GM23338 (cell line): ENCODE data around the gene ECE1. TPM values are rescaled to one million over a fixed set of nuclear protein-coding genes. Genes with fewer than 3 reads are reported as not detected.

Experiments
- ATAC-seq: fragments of 200-7000 bp; cut with Tn5 transposase; 3 replicates; pipeline ENCODE4 v1.9.1; 2020
- DNase-seq: peaks from one replicate; pipeline ENCODE4 v3.0.0-alpha.2; 2015; ENCODE audit warnings: low spot score
- H2AFZ ChIP-seq: fragments of 200-600 bp; sonication (generic); 2 replicates; pipeline ENCODE4 v1.8.0; 2016; ENCODE audit warnings: antibody characterized with exemption, mild to moderate bottlenecking, moderate library complexity
- H3F3A ChIP-seq: fragments of 200-600 bp; sonication (generic); replicated peaks from 2 replicates; pipeline ENCODE4 v1.8.0; 2017; ENCODE audit warnings: antibody characterized with exemption, mixed run types, low read depth
- H3K27ac ChIP-seq: fragments of 200-600 bp; sonication (generic); 2 replicates; pipeline ENCODE4 v1.6.1; 2016; ENCODE audit warnings: low read depth
- H3K27me3 ChIP-seq: fragments of 200-600 bp; sonication (generic); 2 replicates; pipeline ENCODE4 v1.8.0; 2016; ENCODE audit warnings: mild to moderate bottlenecking, mixed run types, moderate library complexity; ENCODE audit not compliant: insufficient read depth
- H3K36me3 ChIP-seq: fragments of 200-600 bp; sonication (generic); 2 replicates; pipeline ENCODE4 v1.8.0; 2016; ENCODE audit warnings: mild to moderate bottlenecking; ENCODE audit not compliant: insufficient read depth
- H3K4me1 ChIP-seq: fragments of 200-600 bp; sonication (generic); 2 replicates; pipeline ENCODE4 v1.8.0; 2016; ENCODE audit warnings: mild to moderate bottlenecking, moderate library complexity; ENCODE audit not compliant: insufficient read depth
- H3K4me2 ChIP-seq: fragments of 200-600 bp; sonication (generic); 2 replicates; pipeline ENCODE4 v1.7.1; 2017; ENCODE audit warnings: mixed run types
- H3K4me3 ChIP-seq: fragments of 200-600 bp; sonication (generic); 2 replicates; pipeline ENCODE4 v1.6.1; 2016; ENCODE audit warnings: mixed run types
- H3K79me2 ChIP-seq: fragments of 200-600 bp; sonication (generic); replicated peaks from 2 replicates; pipeline ENCODE4 v1.8.0; 2017; ENCODE audit warnings: mild to moderate bottlenecking; ENCODE audit not compliant: insufficient read depth
- H3K9me2 ChIP-seq: fragments of 200-600 bp; sonication (generic); 2 replicates; pipeline ENCODE4 v1.8.0; 2017; ENCODE audit not compliant: insufficient read depth
- H4K20me1 ChIP-seq: fragments of 200-600 bp; sonication (generic); replicated peaks from 2 replicates; pipeline ENCODE4 v1.8.0; 2017; ENCODE audit warnings: mild to moderate bottlenecking; ENCODE audit not compliant: insufficient read depth
- H3K27ac Mint-ChIP-seq: 2 replicates; pipeline ENCODE4 v1.8.0; 2020; ENCODE audit warnings: inconsistent platforms, mild to moderate bottlenecking, moderate library complexity, mixed read lengths
- H3K27me3 Mint-ChIP-seq: 3 replicates; pipeline ENCODE4 v1.8.0; 2022; ENCODE audit warnings: low read depth, mild to moderate bottlenecking, moderate library complexity, mixed read lengths, inconsistent platforms; ENCODE audit not compliant: insufficient read depth, poor library complexity
- H3K36me3 Mint-ChIP-seq: 3 replicates; pipeline ENCODE4 v1.8.0; 2021; ENCODE audit warnings: low read depth, mild to moderate bottlenecking, inconsistent platforms, moderate library complexity, mixed read lengths
- H3K4me1 Mint-ChIP-seq: 3 replicates; pipeline ENCODE4 v1.8.0; 2020; ENCODE audit warnings: mild to moderate bottlenecking, inconsistent platforms, mixed read lengths
- H3K4me3 Mint-ChIP-seq: 3 replicates; pipeline ENCODE4 v1.8.0; 2021; ENCODE audit warnings: moderate library complexity, mild to moderate bottlenecking, inconsistent platforms, mixed read lengths
- H3K9me3 Mint-ChIP-seq: 3 replicates; pipeline ENCODE4 v1.8.0; 2020; ENCODE audit warnings: moderate library complexity, mild to moderate bottlenecking, inconsistent platforms, mixed read lengths
- CTCF ChIP-seq, 2 experiments: fragments of 200-600 bp in 1 of 2; sonication (generic) in 1 of 2; conservative IDR thresholded peaks; 2 replicates each; pipeline versions ENCODE4 v1.5.1 to v1.6.1; 2016 to 2017; ENCODE audit warnings: antibody characterized with exemption in 2 of 2, low read depth in 2 of 2, mild to moderate bottlenecking in 2 of 2, moderate library complexity in 1 of 2
- ETS1 ChIP-seq: IDR thresholded peaks from 2 replicates; pipeline ENCODE4 v1.6.1; 2016; ENCODE audit warnings: antibody characterized with exemption
- EZH2 ChIP-seq: fragments of 200-600 bp; sonication (generic); IDR thresholded peaks from one replicate; pipeline ENCODE4 v1.8.0; 2017; ENCODE audit warnings: antibody characterized with exemption, mild to moderate bottlenecking, low read depth; ENCODE audit not compliant: unreplicated experiment
- EZH2phosphoT487 ChIP-seq: fragments of 200-600 bp; sonication (generic); IDR thresholded peaks from one replicate; pipeline ENCODE4 v1.8.1; 2018; ENCODE audit warnings: antibody characterized with exemption; ENCODE audit not compliant: unreplicated experiment
- JUNB ChIP-seq: IDR thresholded peaks from one replicate; pipeline ENCODE4 v1.6.1; 2016; ENCODE audit warnings: antibody characterized with exemption; ENCODE audit not compliant: unreplicated experiment
- NANOG ChIP-seq: IDR thresholded peaks from 2 replicates; pipeline ENCODE4 v1.6.1; 2016; ENCODE audit warnings: antibody characterized with exemption, borderline replicate concordance
- POLR2AphosphoS5 ChIP-seq: IDR thresholded peaks from 2 replicates; pipeline ENCODE4 v1.6.1; 2016; ENCODE audit warnings: antibody characterized with exemption, low read depth
- REST ChIP-seq: IDR thresholded peaks from one replicate; pipeline ENCODE4 v1.6.1; 2018; ENCODE audit warnings: antibody characterized with exemption; ENCODE audit not compliant: unreplicated experiment
- STAT1 ChIP-seq: IDR thresholded peaks from one replicate; pipeline ENCODE4 v1.6.1; 2016; ENCODE audit warnings: antibody characterized with exemption; ENCODE audit not compliant: unreplicated experiment
- ZNF114 ChIP-seq: fragments of 250-450 bp; sonication (Bioruptor Pico); IDR thresholded peaks from 2 replicates; pipeline ENCODE4 v1.5.0; 2020; ENCODE audit warnings: mild to moderate bottlenecking, moderate library complexity
- ZNF331 ChIP-seq: fragments of 250-450 bp; sonication (Bioruptor Pico); IDR thresholded peaks from 2 replicates; pipeline ENCODE4 v1.5.0; 2020; ENCODE audit warnings: low read depth, mild to moderate bottlenecking, moderate library complexity
- polyA plus RNA-seq: library from polyadenylated mRNA; unstranded; fragments of >200 nt; fragmentation: Nextera tagmentation; extraction: Ambion mirVana; gene quantifications from 2 replicates; pipeline ENCODE4 v1.2.1, GENCODE V29; 2016
- total RNA-seq: library from RNA; depleted of rRNA; stranded (reverse); fragments of >200 nt; shearing (Covaris generic); gene quantifications from 2 replicates; pipeline ENCODE4 v1.2.3, GENCODE V29; 2014

The ECE1 gene
- total and polyA plus RNA-seq, 2 experiments from 2014 or later = 11.0 to 45.0 TPM

- Histone ChIP-seq H3K79me2 (no peaks in the 10 kb centered on the region), H3K27ac (no peak overlapping the region), H3K4me1 (no peaks in the 10 kb centered on the region), H3K4me3 (no peak overlapping the region), H3K27me3 (no peaks in the 10 kb centered on the region), H4K20me1 (no peaks in the 10 kb centered on the region), H3K4me2 (no peak overlapping the region), H2AFZ (no peak overlapping the region), H3K9me2 (no peaks in the 10 kb centered on the region), H3K36me3 (no peaks in the 10 kb centered on the region; the same call in 1 of the 2 replicates), H3F3A (no peaks in the 10 kb centered on the region)
- Mint-ChIP-seq H3K36me3 (peaks cover 17% of the 10 kb centered on the region; the same call in 2 of the 3 replicates), H3K27ac (no peak overlapping the region; the same call in 1 of the 2 replicates), H3K4me3 (no peak overlapping the region), H3K4me1 (peaks cover 11% of the 10 kb centered on the region), H3K9me3 (no peaks in the 10 kb centered on the region), H3K27me3 (no peaks in the 10 kb centered on the region)
- DNase-seq = no peak
- TF ChIP-seq ETS1 (no peak), EZH2 (no peak), CTCF (conservative IDR thresholded peaks at IDR 0.05; ENCODE audit: low read depth in 2 of 2) (no peak), JUNB (no peak), STAT1 (no peak), NANOG (no peak), ZNF331 (CRISPR knock-in tag) (no peak)
- ATAC-seq = no peak
Observed at GRCh38 chr1:21237446-21238088, 52.7 kb downstream of the ECE1 start.

- Mint-ChIP-seq H3K27me3 (no peaks in the 10 kb centered on the region), H3K4me3 (no peak overlapping the region), H3K36me3 (peaks cover 14% of the 10 kb centered on the region; the same call in 2 of the 3 replicates), H3K4me1 (peaks cover 4% of the 10 kb centered on the region; the same call in 2 of the 3 replicates), H3K9me3 (no peaks in the 10 kb centered on the region), H3K27ac (no peak overlapping the region)
- no peaks in the 10 kb centered on the region; the same call in 1 of the 2 replicates for H4K20me1 ChIP-seq
- DNase-seq (no peak), ATAC-seq (no peak)
- H3K4me3 ChIP-seq = no peak overlapping the region
- H3F3A ChIP-seq = no peaks in the 10 kb centered on the region
- H3K4me1 ChIP-seq = no peaks in the 10 kb centered on the region
- no peaks in the 10 kb centered on the region for H3K9me2 ChIP-seq
- no peaks in the 10 kb centered on the region; the same call in 1 of the 2 replicates for H3K36me3 ChIP-seq
- H3K4me2 ChIP-seq = no peak overlapping the region
- H3K27me3 ChIP-seq = no peaks in the 10 kb centered on the region
- no peaks in the 10 kb centered on the region for H3K79me2 ChIP-seq
- H3K27ac ChIP-seq = no peak overlapping the region
- H2AFZ ChIP-seq = no peak overlapping the region
- TF ChIP-seq REST (no peak), EZH2phosphoT487 (no peak), ZNF114 (CRISPR knock-in tag) (no peak), EZH2 (no peak), CTCF (conservative IDR thresholded peaks at IDR 0.05; ENCODE audit: low read depth in 2 of 2) (no peak), JUNB (no peak), POLR2AphosphoS5 (no peak), ETS1 (no peak)
Observed at GRCh38 chr1:21236178-21236577, 54.1 kb downstream of the ECE1 start.
